Subcutaneous abdominal adipose tissue (tissue), 5 donors: Measurements from ENCODE around the gene CRYGD.
"Not testable (repeated sequence)": the region's sequence is repeated elsewhere in the genome, so short reads cannot be mapped to it uniquely, and the experiment has no call there.

Source experiments
- H3K27ac ChIP-seq: one replicate; pipeline ENCODE4 v1.7.0; 2013; ENCODE audit warnings: low read depth, mild to moderate bottlenecking, inconsistent platforms, low read length, moderate library complexity
- H3K27me3 ChIP-seq, 5 donors: one replicate each; pipeline ENCODE4 v1.7.0; 2013; ENCODE audit warnings: low read length in 5 of 5, inconsistent platforms in 1 of 5; ENCODE audit not compliant: control insufficient read depth in 5 of 5, insufficient read depth in 4 of 5
- H3K36me3 ChIP-seq, 5 donors: one replicate each; pipeline ENCODE4 v1.7.0; 2013; ENCODE audit warnings: low read length in 5 of 5; ENCODE audit not compliant: control insufficient read depth in 5 of 5, insufficient read depth in 5 of 5
- H3K4me1 ChIP-seq, 5 donors: one replicate each; pipeline ENCODE4 v1.7.0; 2013; ENCODE audit warnings: low read length in 5 of 5, mild to moderate bottlenecking in 3 of 5, moderate library complexity in 1 of 5; ENCODE audit not compliant: control insufficient read depth in 5 of 5, insufficient read depth in 5 of 5
- H3K4me3 ChIP-seq, 5 donors: one replicate each; pipeline ENCODE4 v1.7.0; 2013; ENCODE audit warnings: low read length in 5 of 5, low read depth in 1 of 5
- H3K9ac ChIP-seq, 5 donors: one replicate each; pipeline ENCODE4 v1.7.0; 2013; ENCODE audit warnings: low read length in 5 of 5, mild to moderate bottlenecking in 4 of 5, moderate library complexity in 3 of 5
- H3K9me3 ChIP-seq, 5 donors: one replicate each; pipeline ENCODE4 v1.7.0; 2013; ENCODE audit warnings: low read length in 5 of 5; ENCODE audit not compliant: control insufficient read depth in 5 of 5
- donor health status: healthy.
- donor health status: healthy.
- donor health status: healthy.
- donor health status: healthy.
- donor health status: healthy.

CRYGD gene

GRCh38 chr2:208124013-208124715 lies at the start of gene CRYGD:
Gene CRYGD (minus strand): TSS chr2:208124524. CDS start chr2:208124473, 51 bp downstream.
- H3K4me1 ChIP-seq, H3K9ac ChIP-seq, H3K4me3 ChIP-seq, H3K9me3 ChIP-seq, H3K36me3 ChIP-seq, H3K27ac ChIP-seq: not testable (repeated sequence)
- peaks cover 0 to 13% (median 8%) of the 10 kb centered on the region in 5 donors for H3K27me3 ChIP-seq

DNA sequence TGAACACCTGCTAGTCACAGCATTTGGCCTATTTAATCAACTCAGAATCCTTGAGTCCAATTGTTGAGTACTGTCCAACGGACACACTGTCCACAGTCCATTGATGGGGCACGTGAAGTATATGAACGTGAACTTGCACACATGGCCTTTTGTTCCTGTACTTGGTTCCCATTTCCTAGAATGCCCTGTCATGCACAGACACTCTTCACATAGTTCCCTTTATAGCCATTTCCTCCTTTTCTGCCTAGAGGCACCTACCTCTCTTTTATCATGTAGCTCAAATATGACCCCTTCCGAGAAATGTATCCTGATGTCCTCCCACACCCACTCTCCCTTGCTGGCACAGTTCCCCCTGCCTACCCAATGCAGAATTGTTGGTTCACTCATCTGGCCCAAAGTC lies 47.8 kb upstream of the CRYGD start:
- no peaks in the 10 kb centered on the region for H3K27me3 ChIP-seq
- H3K27ac ChIP-seq = no peak overlapping the region
- peaks cover 0 to 9% (median 7%) of the 10 kb centered on the region in 5 donors for H3K4me1 ChIP-seq
- no peak overlapping the region for H3K4me3 ChIP-seq
- no peaks in the 10 kb centered on the region for H3K36me3 ChIP-seq
- no peaks in the 10 kb centered on the region for H3K9me3 ChIP-seq
- H3K9ac ChIP-seq = no peak overlapping the region

DNA sequence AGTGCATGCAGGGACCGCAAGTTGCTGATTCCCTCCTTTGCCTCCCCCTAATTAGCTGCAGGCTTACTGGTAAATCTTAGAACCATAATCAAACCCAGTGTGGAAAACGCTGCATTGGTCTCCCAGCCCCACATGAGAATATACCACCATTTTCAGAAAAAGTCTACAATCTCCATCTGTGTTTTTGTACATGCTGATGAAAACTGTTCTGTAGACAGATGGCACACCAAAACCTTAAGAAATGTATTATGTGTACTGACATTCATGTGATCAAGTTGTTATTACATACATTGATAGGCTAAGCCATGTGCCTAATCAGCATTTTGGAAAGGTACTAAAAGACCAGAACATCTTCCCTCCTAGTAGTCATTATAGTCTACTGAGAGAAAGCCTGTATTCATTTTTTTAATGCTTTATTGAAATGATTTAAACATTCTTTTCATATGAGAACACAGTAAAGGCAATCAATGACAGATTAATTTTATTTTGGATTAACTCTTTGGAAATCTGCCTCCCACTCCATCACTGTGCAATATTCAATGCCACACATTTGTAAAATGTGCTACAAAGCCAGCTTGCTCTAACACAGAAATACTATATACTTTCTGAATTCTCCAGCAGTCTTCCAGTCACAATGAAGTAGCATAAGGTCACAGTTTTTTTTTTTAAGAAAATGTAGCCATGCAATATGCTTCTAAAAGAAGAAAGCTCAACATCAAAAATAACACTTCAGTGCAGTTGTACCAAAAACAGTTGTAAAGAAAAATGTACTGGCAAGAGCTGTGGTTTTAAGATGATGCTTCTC lies 40.8 kb upstream of the CRYGD start:
- H3K36me3 ChIP-seq = no peaks in the 10 kb centered on the region
- no peaks in the 10 kb centered on the region for H3K4me1 ChIP-seq
- H3K4me3 ChIP-seq = no peak overlapping the region
- H3K9ac ChIP-seq = no peak overlapping the region
- H3K9me3 ChIP-seq = no peaks in the 10 kb centered on the region
- no peak overlapping the region for H3K27ac ChIP-seq
- peaks cover 0 to 6% (median 0%) of the 10 kb centered on the region in 5 donors for H3K27me3 ChIP-seq

DNA sequence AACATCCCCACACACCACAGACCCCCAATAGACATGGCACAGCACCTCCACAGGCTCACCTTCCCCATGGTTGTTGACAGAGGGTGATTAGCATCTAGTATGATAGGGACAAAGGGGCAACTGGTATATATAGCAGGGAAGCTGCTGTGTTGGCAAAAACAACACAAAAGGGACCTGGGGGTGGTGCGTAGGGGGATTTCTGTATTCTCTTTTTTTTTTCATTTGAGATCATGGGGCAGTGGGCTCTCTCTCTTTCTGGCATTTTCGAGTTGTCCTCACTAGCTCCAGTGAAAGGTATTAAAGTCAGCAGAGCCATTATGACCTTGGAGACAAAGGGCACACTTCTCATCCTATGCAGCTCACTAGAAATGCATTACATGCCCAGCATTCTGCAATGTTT lies 39.2 kb upstream of the CRYGD start, which contains the start of gene CRYGA:
CRYGA (minus strand) TSS at position 101 of the 400 bp plus-strand sequence; CDS start at position 68, 33 bp downstream.
- Histone ChIP-seq H3K4me3 (no peak within 1 kb of the TSS), H3K9ac (no peak within 1 kb of the TSS), H3K27me3 (peaks cover 0 to 6% (median 0%) of the 10 kb centered on the region in 5 donors), H3K27ac (no peak within 1 kb of the TSS), H3K4me1 (no peaks in the 10 kb centered on the region), H3K36me3 (no peaks in the 10 kb centered on the region), H3K9me3 (no peaks in the 10 kb centered on the region)

GRCh38 chr2:208156439-208156838 lies 32.1 kb upstream of the CRYGD start:
- Histone ChIP-seq H3K27me3 (no peaks in the 10 kb centered on the region), H3K4me3 (no peak overlapping the region), H3K9ac (no peak overlapping the region)

GRCh38 chr2:208153156-208153555 lies 28.8 kb upstream of the CRYGD start:
- Histone ChIP-seq H3K9ac (no peak overlapping the region), H3K4me1 (peaks cover 0 to 1% (median 0%) of the 10 kb centered on the region in 5 donors), H3K27ac (no peak overlapping the region), H3K9me3 (peaks cover 0 to 4% (median 0%) of the 10 kb centered on the region in 5 donors), H3K4me3 (no peak overlapping the region), H3K36me3 (no peaks in the 10 kb centered on the region), H3K27me3 (no peaks in the 10 kb centered on the region)

More at GRCh38 chr2:208156439-208156838, 32.1 kb upstream of the CRYGD start:
- no peaks in the 10 kb centered on the region for H3K36me3 ChIP-seq
- peaks cover 0 to 2% (median 0%) of the 10 kb centered on the region in 5 donors for H3K9me3 ChIP-seq
- H3K4me1 ChIP-seq = no peaks in the 10 kb centered on the region
- H3K27ac ChIP-seq = no peak overlapping the region

DNA sequence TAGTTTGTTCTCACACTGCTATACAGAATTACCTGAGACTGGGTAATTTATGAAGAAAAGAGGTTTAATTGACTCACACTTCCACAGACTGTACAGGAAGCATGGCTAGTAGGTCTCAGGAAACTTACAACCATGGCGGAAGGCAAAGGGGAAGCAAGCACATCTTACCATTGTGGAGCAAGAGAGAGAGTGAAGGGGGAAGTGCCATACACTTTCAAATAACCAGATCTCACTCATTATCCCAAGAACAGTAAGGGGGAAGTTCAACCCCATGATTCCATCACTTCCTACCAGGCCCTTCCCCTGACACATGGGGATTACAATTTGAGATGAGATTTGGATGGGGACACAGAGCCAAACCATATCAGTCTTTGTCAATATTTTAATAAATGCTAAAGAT lies 26.6 kb upstream of the CRYGD start:
- Histone ChIP-seq H3K27me3 (no peaks in the 10 kb centered on the region), H3K4me1 (peaks cover 0 to 1% (median 0%) of the 10 kb centered on the region in 5 donors), H3K36me3 (no peaks in the 10 kb centered on the region), H3K27ac (no peak overlapping the region), H3K9ac (no peak overlapping the region), H3K9me3 (peaks cover 0 to 4% (median 0%) of the 10 kb centered on the region in 5 donors), H3K4me3 (no peak overlapping the region)

DNA sequence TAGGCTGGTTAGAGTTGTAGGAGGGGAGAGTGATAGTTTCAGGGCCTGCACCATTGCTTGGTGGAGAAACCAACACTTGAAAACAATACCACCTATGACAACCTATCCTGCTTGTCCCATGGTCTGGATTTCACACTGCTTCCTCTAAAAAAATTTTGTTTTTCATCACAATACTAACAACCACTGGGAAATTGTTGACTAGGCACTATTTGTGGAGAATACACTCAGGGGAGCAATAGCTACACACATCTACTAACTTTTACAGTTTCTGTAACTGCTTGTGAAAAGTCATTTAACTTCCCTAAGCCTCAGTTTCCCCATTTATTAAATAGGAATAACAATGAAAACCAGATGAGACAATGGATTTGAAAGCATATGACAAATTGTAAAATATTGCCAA lies 25.8 kb upstream of the CRYGD start:
- H3K36me3 ChIP-seq = no peaks in the 10 kb centered on the region
- no peak overlapping the region for H3K27ac ChIP-seq
- no peak overlapping the region for H3K9ac ChIP-seq
- no peak overlapping the region for H3K4me3 ChIP-seq
- no peaks in the 10 kb centered on the region for H3K27me3 ChIP-seq
- peaks cover 0 to 1% (median 0%) of the 10 kb centered on the region in 5 donors for H3K4me1 ChIP-seq
- peaks cover 0 to 4% (median 0%) of the 10 kb centered on the region in 5 donors for H3K9me3 ChIP-seq

DNA sequence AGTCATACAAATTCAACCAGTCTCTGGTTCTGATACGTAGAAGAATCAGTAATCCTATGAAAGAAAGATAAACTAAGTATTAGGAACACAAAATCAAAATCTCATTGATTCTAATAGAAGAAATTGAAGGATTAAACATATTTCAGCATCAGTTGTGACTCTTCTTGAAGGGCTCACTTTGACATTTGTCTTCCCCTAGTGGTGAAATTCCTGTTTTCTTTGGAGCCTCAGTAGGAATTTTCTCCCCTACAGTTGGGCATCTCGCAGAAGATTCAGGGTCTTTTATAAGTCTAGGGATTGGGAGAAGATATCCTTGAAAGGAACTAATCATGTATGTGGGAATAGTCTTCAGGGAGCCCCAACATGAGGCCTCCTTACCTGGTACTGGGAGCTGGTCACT lies 24.5 kb upstream of the CRYGD start:
- Histone ChIP-seq H3K9ac (no peak overlapping the region), H3K27me3 (no peaks in the 10 kb centered on the region), H3K9me3 (peaks cover 0 to 4% (median 0%) of the 10 kb centered on the region in 5 donors), H3K36me3 (no peaks in the 10 kb centered on the region), H3K27ac (no peak overlapping the region), H3K4me3 (no peak overlapping the region), H3K4me1 (peaks cover 0 to 1% (median 0%) of the 10 kb centered on the region in 5 donors)

GRCh38 chr2:208147759-208148158 lies 23.4 kb upstream of the CRYGD start:
- Histone ChIP-seq H3K27me3 (no peaks in the 10 kb centered on the region), H3K4me1 (peaks cover 0 to 1% (median 0%) of the 10 kb centered on the region in 5 donors), H3K27ac (no peak overlapping the region), H3K9me3 (peaks cover 0 to 4% (median 0%) of the 10 kb centered on the region in 5 donors), H3K4me3 (no peak overlapping the region), H3K9ac (no peak overlapping the region), H3K36me3 (no peaks in the 10 kb centered on the region)
